ENCODE results near the gene ITIH1. TPM values are rescaled to one million over a fixed set of nuclear protein-coding genes. Genes with fewer than 3 reads are reported as not detected.
"Not testable (repeated sequence)": the region's sequence is repeated elsewhere in the genome, so short reads cannot be mapped to it uniquely, and the experiment has no call there.

ITIH1 gene
- total RNA-seq, 1 donor from 2014 or later = not detected

DNA sequence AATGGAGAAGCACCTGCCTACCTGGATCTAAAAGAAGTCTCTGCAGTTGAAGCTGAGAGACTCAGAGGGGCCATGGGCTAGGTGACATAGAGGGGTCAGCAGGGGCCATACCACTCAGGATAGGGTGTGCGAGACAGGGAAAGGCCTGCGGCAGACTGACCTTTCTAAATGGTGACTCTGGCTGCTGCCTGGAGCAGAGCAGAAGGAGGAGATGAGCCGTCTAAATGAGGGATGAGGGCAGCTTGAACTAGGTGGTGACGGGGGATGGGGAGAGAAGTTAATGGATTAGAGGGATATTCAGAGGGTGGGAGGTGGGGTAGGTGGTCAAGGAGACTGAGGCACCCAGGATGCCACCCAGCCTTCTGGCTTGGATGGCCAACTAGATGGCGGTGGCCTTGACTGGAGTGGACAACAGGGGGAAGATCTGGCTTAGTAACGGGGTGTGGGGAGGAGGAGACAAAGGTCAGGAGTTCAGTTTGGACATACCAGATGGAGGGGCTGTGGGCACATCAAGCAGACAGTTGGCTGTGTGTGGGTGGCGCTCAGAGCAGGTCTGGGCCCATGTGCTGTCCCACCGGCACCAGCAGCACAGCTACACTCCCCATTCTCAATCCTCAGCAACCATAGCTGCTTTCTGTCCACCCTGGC is 3.2 kb upstream of the ITIH1 start:
- DNase-seq (ENCODE audit: low read depth) = no peak

DNA sequence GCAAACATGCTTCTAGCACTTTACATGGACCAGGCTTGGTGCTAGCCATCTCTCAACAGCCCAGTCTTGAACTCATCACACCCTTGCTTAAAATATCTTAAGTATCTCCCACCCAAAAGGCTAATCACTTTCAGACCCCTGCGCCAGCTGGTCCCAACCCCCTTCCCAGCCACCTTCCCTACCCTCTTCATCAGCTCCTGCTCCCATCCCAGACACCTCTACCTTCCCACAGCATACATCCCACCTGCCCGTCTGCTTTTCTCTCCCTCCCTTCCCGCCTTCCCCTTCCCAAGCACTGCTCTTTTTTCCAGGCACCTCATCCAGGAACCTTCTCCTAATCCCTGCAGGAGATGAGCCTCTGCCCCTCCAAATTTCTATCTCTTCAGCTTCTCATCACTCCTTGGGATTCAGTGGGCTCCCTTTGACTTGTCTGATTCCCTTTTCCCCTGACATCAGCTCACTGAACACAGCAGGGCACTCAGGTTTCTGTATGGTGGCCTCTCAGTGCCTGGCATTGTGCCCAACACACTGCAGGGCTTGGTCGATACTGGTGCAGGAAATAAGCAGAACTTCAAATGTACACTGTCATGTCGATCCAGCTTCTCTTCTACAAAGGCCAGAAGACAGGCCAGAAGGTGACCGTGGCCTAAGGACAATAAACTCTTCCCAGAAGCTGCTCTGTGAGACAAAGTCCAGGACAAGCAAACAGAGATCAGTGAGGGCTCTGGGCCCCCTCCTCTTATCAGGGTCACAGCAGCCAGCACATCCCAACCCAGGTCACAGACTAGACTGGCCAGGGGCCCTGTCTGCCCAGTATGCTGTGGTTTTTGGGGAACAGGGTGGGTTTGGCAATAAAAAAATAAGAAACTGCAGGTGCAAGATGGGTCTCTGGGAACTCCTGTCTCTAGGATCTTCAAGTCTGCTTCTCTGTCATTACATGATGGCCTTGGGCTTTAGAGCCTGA is 2.2 kb upstream of the ITIH1 start:
- no peak for DNase-seq (ENCODE audit: low read depth)

GRCh38 chr3:52775877-52776276 is 1.5 kb upstream of the ITIH1 start:
- no peak for DNase-seq (ENCODE audit: low read depth)

- not testable (repeated sequence) for DNase-seq (ENCODE audit: low read depth)
Measured at GRCh38 chr3:52776486-52776885, 913 bp upstream of the ITIH1 start.

DNA sequence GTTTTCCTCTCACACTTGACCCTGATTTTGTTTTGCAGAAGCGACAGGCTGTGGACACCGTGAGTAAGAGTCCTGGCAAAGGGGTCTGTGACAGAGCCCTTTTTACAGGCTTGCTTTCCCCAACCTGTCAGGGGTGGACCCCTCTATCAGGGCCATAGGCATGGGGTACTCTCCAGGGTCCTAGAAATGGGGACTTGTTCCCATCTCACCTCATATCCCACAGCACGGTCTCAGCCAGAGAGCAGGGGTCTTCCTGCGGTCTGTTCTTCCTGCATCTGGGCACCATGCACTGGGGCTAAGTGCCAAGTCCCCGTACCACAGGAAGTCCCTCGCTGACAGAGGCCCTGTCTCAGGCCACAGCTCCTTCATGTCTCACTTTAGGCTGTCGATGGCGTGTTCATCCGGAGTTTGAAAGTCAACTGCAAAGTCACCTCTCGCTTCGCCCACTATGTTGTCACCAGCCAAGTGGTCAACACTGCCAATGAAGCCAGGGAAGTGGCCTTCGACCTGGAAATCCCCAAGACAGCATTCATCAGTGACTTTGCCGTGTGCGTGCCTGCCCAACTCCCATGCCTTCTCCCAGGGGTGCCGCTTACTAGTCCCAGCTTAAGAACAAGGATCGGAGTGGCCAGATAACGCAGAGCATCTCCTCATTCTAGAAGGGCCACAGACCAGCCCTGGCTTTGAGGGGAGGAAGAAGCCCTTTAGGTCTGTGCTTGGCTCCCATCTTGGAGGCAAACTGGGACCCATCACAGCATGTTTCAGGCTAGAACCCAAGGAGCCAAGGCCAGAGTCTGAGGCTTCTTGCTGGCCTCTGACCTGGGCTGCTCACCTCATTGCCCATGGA is 783 bp downstream of the ITIH1 start:
- no peak for DNase-seq (ENCODE audit: low read depth)

- DNase-seq (ENCODE audit: low read depth) = no peak
Measured at GRCh38 chr3:52779011-52779836, 1.8 kb downstream of the ITIH1 start.

- no peak for DNase-seq (ENCODE audit: low read depth)
Measured at GRCh38 chr3:52779837-52780585, 2.6 kb downstream of the ITIH1 start.

GRCh38 chr3:52781741-52782140 is 4.3 kb downstream of the ITIH1 start:
- no peak for DNase-seq (ENCODE audit: low read depth)

GRCh38 chr3:52782412-52783210 is 5.2 kb downstream of the ITIH1 start:
- DNase-seq (ENCODE audit: low read depth) = no peak

DNA sequence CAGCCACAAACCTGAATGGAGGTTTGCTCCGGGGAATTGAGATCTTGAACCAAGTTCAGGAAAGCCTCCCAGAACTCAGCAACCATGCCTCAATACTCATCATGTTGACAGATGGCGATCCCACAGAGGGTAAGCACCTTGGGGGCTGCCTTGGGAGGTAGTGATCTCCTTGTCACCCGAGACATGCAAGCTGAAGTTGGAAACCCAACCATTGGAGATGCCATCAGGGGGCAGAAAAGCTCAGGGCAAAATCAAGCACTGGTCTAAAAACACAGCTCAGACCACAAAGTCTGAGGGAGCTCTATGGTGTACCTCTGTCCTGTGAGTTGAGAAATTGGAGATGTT is 5.8 kb downstream of the ITIH1 start:
- peak; percentile 9 for DNase-seq (ENCODE audit: low read depth)

GRCh38 chr3:52784021-52784621 is 6.7 kb downstream of the ITIH1 start:
- DNase-seq (ENCODE audit: low read depth) = no peak

GRCh38 chr3:52784931-52785590 is 7.7 kb downstream of the ITIH1 start:
- no peak for DNase-seq (ENCODE audit: low read depth)

DNA sequence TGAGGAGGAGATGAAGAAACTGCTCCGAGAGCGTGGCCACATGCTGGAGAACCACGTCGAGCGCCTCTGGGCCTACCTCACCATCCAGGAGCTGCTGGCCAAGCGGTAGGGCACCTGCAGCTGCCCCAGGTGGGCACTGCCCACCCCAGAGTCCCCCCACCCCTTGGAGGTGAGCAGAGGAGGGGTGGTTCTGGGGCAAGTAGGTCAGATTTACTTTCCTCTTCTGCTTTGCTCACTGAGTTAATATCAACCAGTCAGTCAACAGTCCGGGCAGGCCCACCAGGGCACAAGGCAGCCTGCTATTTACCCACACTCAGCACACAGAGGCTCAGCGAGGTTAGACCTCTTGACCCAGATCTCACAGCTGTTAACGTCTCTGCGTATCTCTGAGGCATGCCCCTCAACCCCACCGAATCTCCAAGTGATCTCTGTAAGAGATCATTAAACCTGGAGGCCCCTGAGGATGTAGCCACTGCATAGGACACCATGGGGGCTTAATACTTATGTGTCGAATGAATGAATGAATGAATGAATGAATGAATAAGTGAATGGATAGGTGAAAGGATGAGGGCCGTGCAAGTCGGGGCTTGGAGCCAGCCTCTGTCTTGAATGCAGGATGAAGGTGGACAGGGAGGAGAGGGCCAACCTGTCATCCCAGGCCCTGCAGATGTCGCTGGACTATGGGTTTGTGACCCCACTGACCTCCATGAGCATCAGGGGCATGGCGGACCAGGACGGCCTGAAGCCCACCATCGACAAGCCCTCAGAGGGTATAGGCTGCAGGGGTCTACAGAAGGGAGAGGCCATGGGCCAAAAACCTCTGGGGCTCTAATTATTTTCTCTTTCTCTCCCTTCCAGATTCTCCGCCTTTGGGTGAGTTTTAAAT is 9.2 kb downstream of the ITIH1 start:
- no peak for DNase-seq (ENCODE audit: low read depth)

- DNase-seq (ENCODE audit: low read depth) = no peak
Measured at GRCh38 chr3:52787246-52787645, 9.8 kb downstream of the ITIH1 start.

GRCh38 chr3:52787672-52788625 is 10.6 kb downstream of the ITIH1 start:
- DNase-seq (ENCODE audit: low read depth) = no peak

All from myocyte (in vitro differentiated cells).